ENCODE measurements around the gene ANTKMT. TPM values are rescaled to one million over a fixed set of nuclear protein-coding genes. Genes with fewer than 3 reads are reported as not detected.

ANTKMT gene
- total and polyA plus RNA-seq, 7 experiments from 2014 or later, result 11.9 to 26.8 (median 14.7) TPM

DNA sequence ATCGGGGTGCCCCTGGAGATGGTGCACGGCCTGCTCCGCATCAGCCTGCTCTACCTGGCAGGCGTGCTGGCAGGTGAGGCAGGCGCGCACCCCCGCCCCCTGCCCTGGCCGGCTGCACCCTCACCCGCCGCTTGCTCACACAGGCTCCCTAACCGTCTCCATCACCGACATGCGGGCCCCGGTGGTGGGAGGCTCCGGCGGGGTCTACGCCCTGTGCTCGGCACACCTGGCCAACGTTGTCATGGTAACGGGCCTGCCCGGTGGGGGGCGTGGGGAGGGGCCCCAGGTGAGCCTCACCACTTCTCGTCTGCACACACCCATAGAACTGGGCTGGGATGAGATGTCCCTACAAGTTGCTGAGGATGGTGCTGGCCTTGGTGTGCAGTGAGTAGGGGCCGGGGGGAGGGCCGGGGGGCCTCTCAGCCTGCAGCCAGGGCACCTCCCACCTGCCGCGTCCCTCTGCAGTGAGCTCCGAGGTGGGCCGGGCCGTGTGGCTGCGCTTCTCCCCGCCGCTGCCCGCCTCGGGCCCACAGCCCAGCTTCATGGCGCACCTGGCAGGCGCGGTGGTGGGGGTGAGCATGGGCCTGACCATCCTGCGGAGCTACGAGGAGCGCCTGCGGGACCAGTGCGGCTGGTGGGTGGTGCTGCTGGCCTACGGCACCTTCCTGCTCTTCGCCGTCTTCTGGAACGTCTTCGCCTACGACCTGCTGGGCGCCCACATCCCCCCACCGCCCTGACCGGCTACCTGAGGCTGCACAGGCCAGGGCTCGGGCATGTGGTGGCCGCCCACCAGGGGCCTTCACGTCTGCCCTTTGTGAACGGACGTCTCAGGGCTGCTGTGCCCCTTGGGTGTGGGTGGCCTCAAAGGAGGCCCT lies 43.4 kb upstream of the ANTKMT start:
- Mint-ChIP-seq H3K4me1 (peaks cover 8 to 30% (median 21%) of the 10 kb centered on the region in 7 donors), H3K27me3 (peaks cover 0 to 7% (median 0%) of the 10 kb centered on the region in 5 donors), H3K9me3 (no peaks in the 10 kb centered on the region), H3K4me3 (peak overlapping the region in 4 of 10 donors; percentile 19 to 60 (median 40)), H3K36me3 (peaks cover 0 to 11% (median 0%) of the 10 kb centered on the region in 5 donors), H3K27ac (no peak overlapping the region)
- POLR2A ChIA-PET, result interaction anchor here (0.7 to 3.1 kb wide), 5 partner anchors 9 to 52 kb away, joined by 3 to 12 read pairs (median 4); partner anchors contain the start of gene RHOT2
- no peaks in the 10 kb centered on the region for H3K27me3 ChIP-seq (ENCODE audit: control insufficient read depth in 2 of 2, insufficient read depth in 2 of 2, low read length in 2 of 2)
- CTCF ChIA-PET, result no interaction called here
- intact Hi-C loops (cut with micrococcal nuclease), result loop anchor here in 1 of 2 donors (2.0 kb wide), 1 partner anchor 17 kb away; no protein-coding TSS in a partner anchor
- peaks cover 0 to 37% (median 2%) of the 10 kb centered on the region in 3 experiments for H3K36me3 ChIP-seq (ENCODE audit: control insufficient read depth in 2 of 3, insufficient read depth in 3 of 3, low read length in 3 of 3)
- H3K4me3 ChIP-seq (ENCODE audit: low read length), result no peak overlapping the region
- H3K9me3 ChIP-seq (ENCODE audit: control insufficient read depth in 2 of 3, low read length in 3 of 3), result no peaks in the 10 kb centered on the region
- ATAC-seq, result no peak
- DNase-seq, result no peak
- H3K27ac ChIP-seq (ENCODE audit: low read depth, low read length), result no peak overlapping the region
- H3K4me1 ChIP-seq (ENCODE audit: control insufficient read depth in 2 of 2, insufficient read depth in 2 of 2, low read length in 2 of 2), result peaks cover 5 to 10% of the 10 kb centered on the region in 2 donors

GRCh38 chr16:678209-678857 lies 42.6 kb upstream of the ANTKMT start:
- peaks cover 5 to 14% of the 10 kb centered on the region in 2 donors for H3K4me1 ChIP-seq (ENCODE audit: control insufficient read depth in 2 of 2, insufficient read depth in 2 of 2, low read length in 2 of 2)
- H3K27ac Mint-ChIP-seq, result no peak overlapping the region
- CTCF ChIA-PET, result no interaction called here

DNA sequence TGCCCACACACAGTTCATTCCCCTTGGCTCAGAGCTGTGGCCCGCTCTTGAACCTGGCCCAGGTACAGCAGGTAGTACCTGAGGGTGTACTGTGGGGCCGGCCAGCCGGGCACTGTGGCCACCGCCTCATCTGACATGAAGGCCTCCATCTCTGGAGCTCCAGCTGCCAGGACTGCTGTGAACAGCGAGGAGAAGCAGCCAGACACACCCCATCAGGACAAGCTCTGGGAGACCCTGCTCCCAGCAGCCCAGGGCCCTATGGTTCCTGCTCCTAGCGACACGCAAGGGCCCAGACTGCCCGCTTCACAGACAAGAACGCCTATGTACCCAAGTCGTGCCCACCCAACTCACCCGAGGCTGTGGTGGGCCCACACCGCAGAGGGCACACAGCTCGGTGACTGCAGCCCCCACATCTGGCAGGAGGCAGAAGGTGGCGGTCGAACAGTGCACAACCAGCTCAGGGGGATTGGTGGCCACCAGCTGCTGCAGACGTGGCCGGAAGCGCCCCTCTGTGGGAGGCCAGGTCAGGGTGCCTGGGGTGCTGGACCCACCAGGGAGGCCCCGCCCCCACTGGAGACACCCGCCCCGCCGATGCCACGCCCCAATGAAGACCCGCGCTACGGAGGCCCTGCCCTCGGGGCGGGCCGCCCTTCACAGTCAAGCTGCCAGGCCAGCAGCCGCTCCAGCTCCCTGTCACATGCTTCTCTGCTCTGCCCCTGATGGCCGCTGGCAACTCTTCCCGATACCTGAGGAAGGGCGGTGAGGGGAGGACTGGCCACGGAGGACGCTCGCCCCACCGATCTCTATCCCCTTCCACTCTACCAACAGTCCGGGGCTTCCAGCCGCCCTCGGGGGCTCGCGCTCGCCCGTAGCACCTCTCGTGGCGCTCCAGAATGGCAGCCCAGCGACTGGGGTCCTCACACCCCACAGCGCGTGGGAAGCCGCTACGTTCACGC lies 41.8 kb upstream of the ANTKMT start:
- Histone ChIP-seq H3K4me3 (ENCODE audit: low read length) (peak overlapping the region; percentile 51), H3K27ac (ENCODE audit: low read depth, low read length) (peak overlapping the region; percentile 26), H3K27me3 (ENCODE audit: control insufficient read depth in 2 of 2, insufficient read depth in 2 of 2, low read length in 2 of 2) (no peaks in the 10 kb centered on the region), H3K36me3 (ENCODE audit: control insufficient read depth in 2 of 3, insufficient read depth in 3 of 3, low read length in 3 of 3) (peaks cover 0 to 28% (median 12%) of the 10 kb centered on the region in 3 experiments), H3K9me3 (ENCODE audit: control insufficient read depth in 2 of 3, low read length in 3 of 3) (no peaks in the 10 kb centered on the region), H3K4me1 (ENCODE audit: control insufficient read depth in 2 of 2, insufficient read depth in 2 of 2, low read length in 2 of 2) (peaks cover 5 to 17% of the 10 kb centered on the region in 2 donors)
- ATAC-seq (peak; percentile 6), DNase-seq (peak in 4 of 9 donors; percentile 41 to 65 (median 47))
- no peaks in the 10 kb centered on the region for H3K9me3 Mint-ChIP-seq
- peaks cover 0 to 7% (median 0%) of the 10 kb centered on the region in 5 donors for H3K27me3 Mint-ChIP-seq
- ChIA-PET POLR2A (interaction anchor here (0.7 to 2.1 kb wide), 5 partner anchors 11 to 36 kb away, joined by 3 to 11 read pairs (median 4); partner anchors contain the start of genes RHOT2, WDR24 and WDR90), CTCF (interaction anchor here (0.8 kb wide), 1 partner anchor 11 kb away, joined by 4 read pairs; the partner anchor contains the start of gene RHOT2)
- intact Hi-C loops (cut with micrococcal nuclease), result loop anchor here (1.0 to 2.0 kb wide), 5 partner anchors 11 to 43 kb away; partner anchors contain the start of genes METTL26 (in 1 of the 2), RHOT2 (in 1 of the 2) and WDR90 (in 1 of the 2)
- H3K4me3 Mint-ChIP-seq, result peak overlapping the region; percentile 71 to 89 (median 84)
- peak overlapping the region in 7 of 9 donors; percentile 56 to 93 (median 69) for H3K27ac Mint-ChIP-seq
- H3K4me1 Mint-ChIP-seq, result peaks cover 10 to 33% (median 23%) of the 10 kb centered on the region in 7 donors
- H3K36me3 Mint-ChIP-seq, result peaks cover 0 to 9% (median 0%) of the 10 kb centered on the region in 5 donors

More at GRCh38 chr16:678209-678857, 42.6 kb upstream of the ANTKMT start:
- Histone ChIP-seq H3K36me3 (ENCODE audit: control insufficient read depth in 2 of 3, insufficient read depth in 3 of 3, low read length in 3 of 3) (peaks cover 0 to 36% (median 9%) of the 10 kb centered on the region in 3 experiments), H3K27ac (ENCODE audit: low read depth, low read length) (no peak overlapping the region), H3K27me3 (ENCODE audit: control insufficient read depth in 2 of 2, insufficient read depth in 2 of 2, low read length in 2 of 2) (no peaks in the 10 kb centered on the region), H3K4me3 (ENCODE audit: low read length) (no peak overlapping the region), H3K9me3 (ENCODE audit: control insufficient read depth in 2 of 3, low read length in 3 of 3) (no peaks in the 10 kb centered on the region)
- H3K9me3 Mint-ChIP-seq, result no peaks in the 10 kb centered on the region
- peaks cover 10 to 33% (median 23%) of the 10 kb centered on the region in 7 donors for H3K4me1 Mint-ChIP-seq
- peak overlapping the region in 3 of 10 donors; percentile 19 to 89 (median 84) for H3K4me3 Mint-ChIP-seq
- peaks cover 0 to 9% (median 0%) of the 10 kb centered on the region in 5 donors for H3K36me3 Mint-ChIP-seq
- POLR2A ChIA-PET, result interaction anchor here (0.7 to 2.1 kb wide), 4 partner anchors 10 to 29 kb away, joined by 3 to 11 read pairs (median 4); partner anchors contain the start of genes RHOT2, WDR24 and WDR90
- H3K27me3 Mint-ChIP-seq, result peaks cover 0 to 7% (median 0%) of the 10 kb centered on the region in 5 donors
- DNase-seq (no peak), ATAC-seq (no peak)
- intact Hi-C loops (cut with micrococcal nuclease), result loop anchor here in 1 of 2 donors (2.0 kb wide), 1 partner anchor 18 kb away; no protein-coding TSS in a partner anchor

GRCh38 chr16:679814-680624 lies 40.9 kb upstream of the ANTKMT start, which contains the start of gene STUB1:
STUB1 (plus strand) TSS chr16:680410; CDS start chr16:680526, 116 bp downstream.
- Mint-ChIP-seq H3K4me1 (peaks cover 10 to 33% (median 22%) of the 10 kb centered on the region in 7 donors), H3K27ac (peak within 1 kb of the TSS in 7 of 9 donors; percentile 62 to 89 (median 83)), H3K4me3 (peak within 1 kb of the TSS; percentile 71 to 89 (median 84)), H3K27me3 (peaks cover 0 to 4% (median 0%) of the 10 kb centered on the region in 5 donors), H3K9me3 (no peaks in the 10 kb centered on the region), H3K36me3 (peaks cover 0 to 9% (median 0%) of the 10 kb centered on the region in 5 donors)
- intact Hi-C loops (cut with micrococcal nuclease), result loop anchor here (1.0 to 5.0 kb wide), 11 partner anchors 10 to 1285 kb away; partner anchors contain the start of genes FAM234A (in 1 of the 2), LMF1 (in 1 of the 2), METTL26 (in 1 of the 2) and RHOT2 (in 1 of the 2)
- no peaks in the 10 kb centered on the region for H3K27me3 ChIP-seq (ENCODE audit: control insufficient read depth in 2 of 2, insufficient read depth in 2 of 2, low read length in 2 of 2)
- peak; percentile 81 for ATAC-seq
- ChIA-PET POLR2A (interaction anchor here (0.8 to 3.8 kb wide), 10 partner anchors 10 to 111 kb away, joined by 3 to 34 read pairs (median 5); partner anchors contain the start of genes METTL26, RHOT2 and WDR24), CTCF (no interaction called here)
- peaks cover 7 to 19% of the 10 kb centered on the region in 2 donors for H3K4me1 ChIP-seq (ENCODE audit: control insufficient read depth in 2 of 2, insufficient read depth in 2 of 2, low read length in 2 of 2)
- H3K27ac ChIP-seq (ENCODE audit: low read depth, low read length), result peak within 1 kb of the TSS; percentile 79
- peaks cover 0 to 24% (median 12%) of the 10 kb centered on the region in 3 experiments for H3K36me3 ChIP-seq (ENCODE audit: control insufficient read depth in 2 of 3, insufficient read depth in 3 of 3, low read length in 3 of 3)
- H3K4me3 ChIP-seq (ENCODE audit: low read length), result peak within 1 kb of the TSS; percentile 71
- no peaks in the 10 kb centered on the region for H3K9me3 ChIP-seq (ENCODE audit: control insufficient read depth in 2 of 3, low read length in 3 of 3)
- peak; percentile 72 to 96 (median 81) for DNase-seq

GRCh38 chr16:680625-680945 lies 40.4 kb upstream of the ANTKMT start:
- peaks cover 0 to 9% (median 0%) of the 10 kb centered on the region in 5 donors for H3K36me3 Mint-ChIP-seq

More at GRCh38 chr16:680625-680945, 40.4 kb upstream of the ANTKMT start:
- Mint-ChIP-seq H3K4me3 (peak overlapping the region; percentile 64 to 86 (median 80)), H3K4me1 (peaks cover 10 to 33% (median 18%) of the 10 kb centered on the region in 7 donors), H3K27ac (peak overlapping the region in 4 of 9 donors; percentile 16 to 81 (median 40)), H3K9me3 (no peaks in the 10 kb centered on the region), H3K27me3 (no peaks in the 10 kb centered on the region)
- ChIA-PET POLR2A (interaction anchor here (0.8 to 3.8 kb wide), 10 partner anchors 9 to 112 kb away, joined by 3 to 34 read pairs (median 5); partner anchors contain the start of genes METTL26, RHOT2 and WDR24), CTCF (no interaction called here)
- Histone ChIP-seq H3K27ac (ENCODE audit: low read depth, low read length) (peak overlapping the region; percentile 79), H3K36me3 (ENCODE audit: control insufficient read depth in 2 of 3, insufficient read depth in 3 of 3, low read length in 3 of 3) (peaks cover 0 to 24% (median 12%) of the 10 kb centered on the region in 3 experiments), H3K4me3 (ENCODE audit: low read length) (peak overlapping the region; percentile 71), H3K27me3 (ENCODE audit: control insufficient read depth in 2 of 2, insufficient read depth in 2 of 2, low read length in 2 of 2) (no peaks in the 10 kb centered on the region), H3K9me3 (ENCODE audit: control insufficient read depth in 2 of 3, low read length in 3 of 3) (no peaks in the 10 kb centered on the region), H3K4me1 (ENCODE audit: control insufficient read depth in 2 of 2, insufficient read depth in 2 of 2, low read length in 2 of 2) (peaks cover 9 to 25% of the 10 kb centered on the region in 2 donors)
- no peak for DNase-seq
- intact Hi-C loops (cut with micrococcal nuclease), result loop anchor here (1.0 to 5.0 kb wide), 6 partner anchors 10 to 1284 kb away; partner anchors contain the start of genes FAM234A (in 1 of the 2), LMF1 (in 1 of the 2), RPS2 (in 1 of the 2) and UQCC4 (in 1 of the 2)
- no peak for ATAC-seq

All from naive thymus-derived CD4-positive, alpha-beta T cell (primary cell).